NCI-H226 (cell line): Measurements from ENCODE around the gene DEPDC5.

Experiments
- DNase-seq: peaks from one replicate; pipeline ENCODE4 v3.0.0-alpha.2; 2015

Gene DEPDC5

GRCh38 chr22:31952472-31952871 is 198.7 kb downstream of the DEPDC5 start:
- DNase-seq: peak; percentile 65

- DNase-seq: no peak
Measured at GRCh38 chr22:31953261-31953660, 199.4 kb downstream of the DEPDC5 start.

GRCh38 chr22:31954535-31955523 is 201.0 kb downstream of the DEPDC5 start:
- DNase-seq: no peak

DNA sequence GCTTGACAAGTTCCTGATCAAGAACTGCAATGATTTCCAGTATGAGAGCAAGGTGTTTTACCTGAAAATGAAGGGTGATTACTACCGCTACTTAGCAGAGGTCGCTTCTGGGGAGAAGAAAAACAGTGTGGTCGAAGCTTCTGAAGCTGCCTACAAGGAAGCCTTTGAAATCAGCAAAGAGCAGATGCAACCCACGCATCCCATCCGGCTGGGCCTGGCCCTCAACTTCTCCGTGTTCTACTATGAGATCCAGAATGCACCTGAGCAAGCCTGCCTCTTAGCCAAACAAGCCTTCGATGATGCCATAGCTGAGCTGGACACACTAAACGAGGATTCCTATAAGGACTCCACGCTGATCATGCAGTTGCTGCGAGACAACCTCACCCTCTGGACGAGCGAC is 202.5 kb downstream of the DEPDC5 start:
- DNase-seq: no peak
